RWPE2 (cell line): Measurements from ENCODE around the gene IFITM1.

Source experiments
- ATAC-seq: fragments of 200-7000 bp; cut with Tn5 transposase; 3 replicates; pipeline ENCODE4 v1.9.1; 2021; ENCODE audit warnings: low read depth
- DNase-seq: peaks from one replicate; pipeline ENCODE4 v3.0.0-alpha.2; 2020; ENCODE audit warnings: low spot score
- H3K27ac ChIP-seq: fragments of 450-650 bp; 2 replicates; pipeline ENCODE4 v1.5.1; 2017; ENCODE audit warnings: mild to moderate bottlenecking; ENCODE audit not compliant: poor library complexity, severe bottlenecking
- H3K27me3 ChIP-seq: fragments of 250-450 bp; sonication (Bioruptor Pico); 2 replicates; pipeline ENCODE4 v1.5.1; 2021; ENCODE audit warnings: mild to moderate bottlenecking, moderate library complexity; ENCODE audit not compliant: insufficient read depth, poor library complexity, severe bottlenecking
- H3K36me3 ChIP-seq: fragments of 250-450 bp; sonication (Bioruptor Pico); 2 replicates; pipeline ENCODE4 v1.5.1; 2020; ENCODE audit warnings: low read depth, mild to moderate bottlenecking, moderate library complexity
- H3K4me1 ChIP-seq: fragments of 250-450 bp; sonication (Bioruptor Pico); 2 replicates; pipeline ENCODE4 v1.5.1; 2021; ENCODE audit warnings: mild to moderate bottlenecking, moderate library complexity; ENCODE audit not compliant: insufficient read depth, poor library complexity, severe bottlenecking
- H3K4me3 ChIP-seq: fragments of 250-450 bp; sonication (Bioruptor Pico); 2 replicates; pipeline ENCODE4 v1.5.1; 2021; ENCODE audit warnings: mild to moderate bottlenecking, moderate library complexity; ENCODE audit not compliant: severe bottlenecking
- H3K9me3 ChIP-seq: fragments of 250-450 bp; sonication (Bioruptor Pico); 2 replicates; pipeline ENCODE4 v1.5.1; 2021; ENCODE audit warnings: mild to moderate bottlenecking, moderate library complexity; ENCODE audit not compliant: severe bottlenecking
- TF ChIP-seq, protein P1 (sequence below): fragments of 450-650 bp; IDR thresholded peaks from one replicate; pipeline ENCODE4 v1.5.1; 2017; ENCODE audit warnings: mild to moderate bottlenecking, moderate library complexity; ENCODE audit not compliant: poor library complexity, severe bottlenecking

Gene IFITM1

DNA sequence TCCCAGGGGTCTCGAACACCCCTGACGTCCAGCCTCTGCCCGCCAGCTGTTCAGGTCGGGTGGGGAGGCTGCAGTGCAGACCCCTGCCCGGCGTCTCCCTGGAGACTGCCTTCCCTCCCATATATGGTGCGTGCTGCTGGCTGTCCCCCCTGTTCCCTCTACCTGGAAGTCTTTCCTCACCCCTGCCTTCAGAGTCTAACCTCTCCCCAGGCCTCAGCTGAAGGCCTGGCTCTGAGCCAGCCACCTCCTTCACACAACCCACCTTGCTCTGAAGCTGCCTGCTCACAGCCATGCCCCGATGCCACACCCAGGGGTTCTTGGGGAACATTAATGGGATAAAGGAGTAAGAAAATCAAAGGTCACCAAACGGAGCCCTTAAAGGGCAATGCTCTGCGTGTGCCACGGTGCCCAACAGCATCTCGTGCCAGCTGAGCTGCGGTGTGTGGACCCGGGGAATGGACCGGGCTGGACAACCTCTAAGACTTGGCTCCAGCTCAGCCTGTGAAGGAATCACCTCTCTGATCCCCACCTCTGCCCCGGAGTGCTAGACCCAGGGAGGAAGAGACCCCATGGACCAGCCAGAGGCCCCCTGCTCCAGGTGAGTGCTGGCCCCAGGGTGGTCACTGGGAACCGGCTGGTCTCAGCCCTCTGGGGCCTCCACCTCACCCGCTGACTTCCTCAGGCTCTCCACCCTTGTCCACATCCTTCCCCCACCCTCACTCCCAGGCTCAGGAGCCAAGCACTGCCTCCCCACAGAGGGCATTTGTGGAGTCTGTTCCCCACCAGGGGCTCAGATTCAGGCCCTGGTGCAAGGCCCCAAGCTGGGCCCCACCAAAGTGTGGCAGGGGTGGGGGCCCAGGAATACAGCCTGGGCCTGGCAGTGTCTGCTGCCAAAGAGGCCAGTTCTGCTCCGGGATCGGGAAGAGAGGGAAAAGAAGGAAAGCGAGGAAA lies 35.6 kb upstream of the IFITM1 start, which contains the start of gene NLRP6:
NLRP6 (plus strand) TSS at position 407 of the 951 bp plus-strand sequence; CDS start at position 570, 163 bp downstream.
- no peaks in the 10 kb centered on the region for H3K36me3 ChIP-seq
- no peak for ATAC-seq
- no peaks in the 10 kb centered on the region for H3K4me1 ChIP-seq
- DNase-seq = no peak
- H3K27ac ChIP-seq = no peak within 1 kb of the TSS
- H3K9me3 ChIP-seq = peaks cover 9% of the 10 kb centered on the region
- TF ChIP-seq, protein P1, sequence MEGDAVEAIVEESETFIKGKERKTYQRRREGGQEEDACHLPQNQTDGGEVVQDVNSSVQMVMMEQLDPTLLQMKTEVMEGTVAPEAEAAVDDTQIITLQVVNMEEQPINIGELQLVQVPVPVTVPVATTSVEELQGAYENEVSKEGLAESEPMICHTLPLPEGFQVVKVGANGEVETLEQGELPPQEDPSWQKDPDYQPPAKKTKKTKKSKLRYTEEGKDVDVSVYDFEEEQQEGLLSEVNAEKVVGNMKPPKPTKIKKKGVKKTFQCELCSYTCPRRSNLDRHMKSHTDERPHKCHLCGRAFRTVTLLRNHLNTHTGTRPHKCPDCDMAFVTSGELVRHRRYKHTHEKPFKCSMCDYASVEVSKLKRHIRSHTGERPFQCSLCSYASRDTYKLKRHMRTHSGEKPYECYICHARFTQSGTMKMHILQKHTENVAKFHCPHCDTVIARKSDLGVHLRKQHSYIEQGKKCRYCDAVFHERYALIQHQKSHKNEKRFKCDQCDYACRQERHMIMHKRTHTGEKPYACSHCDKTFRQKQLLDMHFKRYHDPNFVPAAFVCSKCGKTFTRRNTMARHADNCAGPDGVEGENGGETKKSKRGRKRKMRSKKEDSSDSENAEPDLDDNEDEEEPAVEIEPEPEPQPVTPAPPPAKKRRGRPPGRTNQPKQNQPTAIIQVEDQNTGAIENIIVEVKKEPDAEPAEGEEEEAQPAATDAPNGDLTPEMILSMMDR = no peak
- H3K27me3 ChIP-seq = peaks cover 67% of the 10 kb centered on the region
- no peak within 1 kb of the TSS for H3K4me3 ChIP-seq

DNA sequence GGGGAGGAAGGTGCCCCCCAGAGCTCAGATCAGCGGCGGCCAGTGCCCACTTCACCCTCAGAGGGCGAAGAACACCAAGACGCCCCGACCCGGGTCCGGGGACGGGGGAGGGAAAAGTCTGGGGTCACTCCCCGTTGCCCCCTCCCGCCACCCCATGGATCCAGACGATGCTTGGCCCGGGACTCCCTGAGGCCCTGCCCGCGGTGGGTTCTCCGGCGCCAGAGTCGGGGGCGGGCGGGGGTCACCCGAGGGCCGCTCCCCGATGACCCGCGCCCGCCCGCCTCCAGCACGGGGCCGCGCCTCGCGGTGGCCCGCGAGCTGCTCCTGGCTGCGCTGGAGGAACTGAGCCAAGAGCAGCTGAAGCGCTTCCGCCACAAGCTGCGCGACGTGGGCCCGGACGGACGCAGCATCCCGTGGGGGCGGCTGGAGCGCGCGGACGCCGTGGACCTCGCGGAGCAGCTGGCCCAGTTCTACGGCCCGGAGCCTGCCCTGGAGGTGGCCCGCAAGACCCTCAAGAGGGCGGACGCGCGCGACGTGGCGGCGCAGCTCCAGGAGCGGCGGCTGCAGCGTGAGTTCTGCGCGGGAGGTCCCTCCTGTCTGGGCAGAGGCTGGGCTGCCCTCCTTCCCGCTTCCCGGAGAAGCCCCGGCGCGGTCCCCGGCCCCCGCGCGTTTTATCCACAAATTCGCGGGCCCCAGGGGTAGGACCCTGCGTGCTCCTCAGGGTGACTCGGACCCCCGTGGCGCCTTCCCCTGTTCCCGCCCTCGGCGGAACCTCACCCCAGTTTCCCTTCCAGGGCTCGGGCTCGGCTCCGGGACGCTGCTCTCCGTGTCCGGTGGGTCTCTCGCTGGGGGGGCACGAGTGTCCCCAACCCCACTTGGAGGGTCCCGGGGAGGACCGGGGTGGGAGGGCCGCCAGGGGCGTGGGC lies 34.5 kb upstream of the IFITM1 start:
- TF ChIP-seq, protein P1 = no peak
- Histone ChIP-seq H3K4me1 (no peaks in the 10 kb centered on the region), H3K27me3 (peaks cover 67% of the 10 kb centered on the region), H3K27ac (no peak overlapping the region), H3K4me3 (no peak overlapping the region), H3K9me3 (peaks cover 9% of the 10 kb centered on the region), H3K36me3 (no peaks in the 10 kb centered on the region)
- ATAC-seq (no peak), DNase-seq (no peak)

DNA sequence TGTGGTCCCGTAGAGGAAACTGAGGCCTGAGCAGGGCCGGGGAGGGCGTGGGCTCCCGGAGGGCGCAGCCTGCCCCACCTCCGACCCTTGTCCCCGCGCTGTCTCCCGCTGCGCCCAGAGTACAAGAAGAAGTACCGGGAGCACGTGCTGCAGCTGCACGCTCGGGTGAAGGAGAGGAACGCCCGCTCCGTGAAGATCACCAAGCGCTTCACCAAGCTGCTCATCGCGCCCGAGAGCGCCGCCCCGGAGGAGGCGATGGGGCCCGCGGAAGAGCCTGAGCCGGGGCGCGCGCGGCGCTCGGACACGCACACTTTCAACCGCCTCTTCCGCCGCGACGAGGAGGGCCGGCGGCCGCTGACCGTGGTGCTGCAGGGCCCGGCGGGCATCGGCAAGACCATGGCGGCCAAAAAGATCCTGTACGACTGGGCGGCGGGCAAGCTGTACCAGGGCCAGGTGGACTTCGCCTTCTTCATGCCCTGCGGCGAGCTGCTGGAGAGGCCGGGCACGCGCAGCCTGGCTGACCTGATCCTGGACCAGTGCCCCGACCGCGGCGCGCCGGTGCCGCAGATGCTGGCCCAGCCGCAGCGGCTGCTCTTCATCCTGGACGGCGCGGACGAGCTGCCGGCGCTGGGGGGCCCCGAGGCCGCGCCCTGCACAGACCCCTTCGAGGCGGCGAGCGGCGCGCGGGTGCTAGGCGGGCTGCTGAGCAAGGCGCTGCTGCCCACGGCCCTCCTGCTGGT lies 33.7 kb upstream of the IFITM1 start:
- no peak for DNase-seq
- H3K4me3 ChIP-seq = no peak overlapping the region
- peaks cover 66% of the 10 kb centered on the region for H3K27me3 ChIP-seq

DNA sequence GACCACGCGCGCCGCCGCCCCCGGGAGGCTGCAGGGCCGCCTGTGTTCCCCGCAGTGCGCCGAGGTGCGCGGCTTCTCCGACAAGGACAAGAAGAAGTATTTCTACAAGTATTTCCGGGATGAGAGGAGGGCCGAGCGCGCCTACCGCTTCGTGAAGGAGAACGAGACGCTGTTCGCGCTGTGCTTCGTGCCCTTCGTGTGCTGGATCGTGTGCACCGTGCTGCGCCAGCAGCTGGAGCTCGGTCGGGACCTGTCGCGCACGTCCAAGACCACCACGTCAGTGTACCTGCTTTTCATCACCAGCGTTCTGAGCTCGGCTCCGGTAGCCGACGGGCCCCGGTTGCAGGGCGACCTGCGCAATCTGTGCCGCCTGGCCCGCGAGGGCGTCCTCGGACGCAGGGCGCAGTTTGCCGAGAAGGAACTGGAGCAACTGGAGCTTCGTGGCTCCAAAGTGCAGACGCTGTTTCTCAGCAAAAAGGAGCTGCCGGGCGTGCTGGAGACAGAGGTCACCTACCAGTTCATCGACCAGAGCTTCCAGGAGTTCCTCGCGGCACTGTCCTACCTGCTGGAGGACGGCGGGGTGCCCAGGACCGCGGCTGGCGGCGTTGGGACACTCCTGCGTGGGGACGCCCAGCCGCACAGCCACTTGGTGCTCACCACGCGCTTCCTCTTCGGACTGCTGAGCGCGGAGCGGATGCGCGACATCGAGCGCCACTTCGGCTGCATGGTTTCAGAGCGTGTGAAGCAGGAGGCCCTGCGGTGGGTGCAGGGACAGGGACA lies 32.9 kb upstream of the IFITM1 start:
- Histone ChIP-seq H3K9me3 (peaks cover 9% of the 10 kb centered on the region), H3K36me3 (no peaks in the 10 kb centered on the region), H3K27me3 (peaks cover 62% of the 10 kb centered on the region), H3K27ac (no peak overlapping the region), H3K4me1 (no peaks in the 10 kb centered on the region), H3K4me3 (no peak overlapping the region)
- ATAC-seq = peak; percentile 14; the same call in 1 of the 3 replicates
- DNase-seq = peak; percentile 57
- TF ChIP-seq, protein P1 = no peak

More for the DNA sequence above, 33.7 kb upstream of the IFITM1 start:
- peaks cover 9% of the 10 kb centered on the region for H3K9me3 ChIP-seq
- H3K27ac ChIP-seq = no peak overlapping the region
- ATAC-seq = peak; percentile 30; the same call in 1 of the 3 replicates
- H3K36me3 ChIP-seq = no peaks in the 10 kb centered on the region
- H3K4me1 ChIP-seq = no peaks in the 10 kb centered on the region
- TF ChIP-seq, protein P1 = no peak
